K562 (cell line): ENCODE measurements around the gene ZNF581. TPM values are rescaled to one million over a fixed set of nuclear protein-coding genes. Genes with fewer than 3 reads are reported as not detected.
A peak's percentile ranks its signal among the peaks of the same experiment; 100 is the strongest.

ENCODE experiments used
- CBX1 ChIP-seq: sonication (generic); IDR thresholded peaks from 2 replicates; pipeline ENCODE4 v1.6.1; 2016; ENCODE audit warnings: antibody characterized with exemption, low read depth, mild to moderate bottlenecking
- CCNT2 ChIP-seq: IDR thresholded peaks from 2 replicates; pipeline ENCODE4 v1.6.1; 2011; ENCODE audit warnings: borderline replicate concordance, low read depth, mild to moderate bottlenecking, moderate library complexity, mixed read lengths, low read length; ENCODE audit not compliant: insufficient read length; ENCODE audit errors: extremely low read depth
- CEBPB ChIP-seq: fragments of 450-650 bp; IDR thresholded peaks from 2 replicates; pipeline ENCODE4 v1.6.1; 2016; ENCODE audit warnings: missing genetic modification characterization, missing compliant biosample characterization
- CREBBP ChIP-seq: IDR thresholded peaks from one replicate; pipeline ENCODE4 v1.6.1; 2012; ENCODE audit warnings: low read depth, mild to moderate bottlenecking, control low read depth, inconsistent platforms, low read length
- ELF4 ChIP-seq: fragments of 450-650 bp; formaldehyde crosslinking; IDR thresholded peaks from 2 replicates; pipeline ENCODE4 v1.4.0; 2022; ENCODE audit warnings: missing genetic modification characterization
- KLF6 ChIP-seq: fragments of 250-450 bp; sonication (Bioruptor Pico); IDR thresholded peaks from 2 replicates; pipeline ENCODE4 v1.4.0; 2020; ENCODE audit warnings: mild to moderate bottlenecking, moderate library complexity, borderline replicate concordance
- L3MBTL2 ChIP-seq: fragments of 450-650 bp; IDR thresholded peaks from 2 replicates; pipeline ENCODE4 v1.6.1; 2016; ENCODE audit warnings: mild to moderate bottlenecking, moderate library complexity
- MYC ChIP-seq, 2 experiments: fragments of 250-450 bp in 1 of 2; sonication (Bioruptor Pico) in 1 of 2; IDR thresholded peaks; 2 replicates each; pipeline versions ENCODE4 v1.5.1 to v1.6.1; 2012 to 2021; ENCODE audit warnings: low read depth in 2 of 2, borderline replicate concordance in 1 of 2, improper control_type of control experiment in 1 of 2, low read length in 1 of 2, mild to moderate bottlenecking in 1 of 2, moderate library complexity in 1 of 2
- NCOA6 ChIP-seq: fragments of 450-650 bp; IDR thresholded peaks from 2 replicates; pipeline ENCODE4 v1.6.1; 2017; ENCODE audit warnings: mild to moderate bottlenecking
- NRF1 ChIP-seq, 2 experiments: fragments of 450-650 bp; IDR thresholded peaks in 1 of 2; conservative IDR thresholded peaks in 1 of 2; 2 replicates each; pipeline ENCODE4 v1.6.1; 2014; ENCODE audit warnings: mild to moderate bottlenecking in 2 of 2
- SMAD4 ChIP-seq: fragments of 250-450 bp; sonication (Bioruptor Pico); conservative IDR thresholded peaks from 2 replicates; pipeline ENCODE4 v1.8.0; 2021; ENCODE audit warnings: inconsistent platforms, mild to moderate bottlenecking, moderate library complexity
- SRSF9 ChIP-seq: fragments of 200-400 bp; formaldehyde crosslinking; IDR thresholded peaks from 2 replicates; pipeline ENCODE4 v1.6.1; 2017; ENCODE audit warnings: low read depth, low read length, borderline replicate concordance
- TEAD1 ChIP-seq, 2 experiments: fragments of 450-650 bp in 1 of 2; sonication (generic) in 1 of 2; formaldehyde crosslinking; IDR thresholded peaks; 2 replicates each; pipeline versions ENCODE4 v1.4.0 to v1.8.0; 2020 to 2022; ENCODE audit warnings: mild to moderate bottlenecking in 2 of 2, missing genetic modification reagents in 1 of 2
- ZKSCAN1 ChIP-seq: fragments of 150-350 bp; IDR thresholded peaks from 2 replicates; pipeline ENCODE4 v1.6.1; 2016; ENCODE audit warnings: low read depth, low read length
- ZNF134 ChIP-seq: fragments of 250-450 bp; sonication (Bioruptor Pico); conservative IDR thresholded peaks from 2 replicates; pipeline ENCODE4 v1.4.0; 2020
- ZNF197 ChIP-seq: fragments of 200-800 bp; sonication (Bioruptor generic); IDR thresholded peaks from 2 replicates; pipeline ENCODE4 v1.6.1; 2016; ENCODE audit warnings: low read depth, missing genetic modification characterization, missing compliant biosample characterization
- ZNF274 ChIP-seq: IDR thresholded peaks from 2 replicates; pipeline ENCODE4 v1.6.1; 2011; ENCODE audit warnings: low read depth, mild to moderate bottlenecking, low read length, moderate library complexity, borderline replicate concordance
- ZNF780A ChIP-seq: fragments of 250-450 bp; sonication (Bioruptor Pico); IDR thresholded peaks from 2 replicates; pipeline ENCODE4 v1.5.0; 2021; ENCODE audit warnings: mild to moderate bottlenecking
- polyA plus RNA-seq, 8 experiments: library from polyadenylated mRNA; depleted of rRNA in 4 of 8; stranded (reverse) in 5 of 8; unstranded in 3 of 8; fragments of >200 nt; fragmentation: Nextera tagmentation in 2 of 8; fragmentation: Illumina TruSeq in 1 of 8; extraction: Ambion mirVana in 2 of 8; extraction: Trizol in 1 of 8; gene quantifications; 2 replicates each; pipeline versions ENCODE4 v1.2.1 to v1.2.3, GENCODE V29; 2011 to 2014; ENCODE audit warnings: inconsistent platforms in 1 of 8, missing spikeins in 1 of 8
- total RNA-seq, 7 experiments: library from RNA; depleted of rRNA in 6 of 7; stranded (reverse); fragments of >200 nt in 6 of 7; fragmentation: Illumina TruSeq in 2 of 7; extraction: Trizol in 2 of 7; gene quantifications; 2 replicates each; pipeline versions ENCODE4 v1.2.1 to v1.2.3, GENCODE V29; 2011 to 2021; ENCODE audit warnings: low replicate concordance in 1 of 7
- TF ChIP-seq, protein P1 (sequence below): IDR thresholded peaks from 2 replicates; pipeline ENCODE4 v1.6.1; 2016; ENCODE audit warnings: missing genetic modification characterization, missing compliant biosample characterization
- TF ChIP-seq, protein P2 (sequence below): IDR thresholded peaks from 2 replicates; pipeline ENCODE4 v1.6.1; 2014; ENCODE audit warnings: antibody characterized with exemption
- TF ChIP-seq, protein P3 (sequence below): sonication (generic); formaldehyde crosslinking; IDR thresholded peaks from 2 replicates; pipeline ENCODE4 v1.8.1; 2023; ENCODE audit warnings: mild to moderate bottlenecking, missing genetic modification reagents

The ZNF581 gene
- total and polyA plus RNA-seq, 9 of the 15 experiments (the other 6 are each of a cell fraction or from before 2014, with no cell fraction given), result 2.4 to 39.4 (median 15.4) TPM

DNA sequence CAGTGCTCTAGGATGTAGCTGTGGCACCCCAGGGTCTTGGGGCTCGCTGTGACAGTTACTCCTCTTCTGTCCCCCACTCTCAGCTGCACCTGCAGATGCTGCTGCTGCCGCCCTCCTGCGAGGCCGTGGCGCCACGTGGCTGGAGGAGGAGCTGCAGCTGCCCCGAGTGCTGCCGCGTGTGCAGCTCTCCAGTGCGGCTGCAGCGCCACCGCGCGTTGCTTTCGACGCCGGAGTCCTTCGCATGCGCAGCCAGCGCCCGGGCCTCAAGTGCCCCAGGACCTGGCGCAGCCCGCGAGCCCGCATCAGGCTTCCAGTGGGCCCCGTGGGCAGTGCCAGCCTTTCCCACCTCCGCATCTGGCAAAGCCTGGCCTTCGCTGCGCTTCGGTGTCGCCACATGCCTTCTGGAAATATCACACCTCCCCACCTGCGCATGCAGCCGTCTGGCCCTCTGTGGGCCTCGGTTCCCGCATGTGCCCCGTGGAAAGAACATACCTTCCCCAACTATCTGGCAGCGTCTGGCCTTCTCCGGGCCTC, 3.3 kb upstream of the ZNF581 start (continued):
- TF ChIP-seq, protein P1, sequence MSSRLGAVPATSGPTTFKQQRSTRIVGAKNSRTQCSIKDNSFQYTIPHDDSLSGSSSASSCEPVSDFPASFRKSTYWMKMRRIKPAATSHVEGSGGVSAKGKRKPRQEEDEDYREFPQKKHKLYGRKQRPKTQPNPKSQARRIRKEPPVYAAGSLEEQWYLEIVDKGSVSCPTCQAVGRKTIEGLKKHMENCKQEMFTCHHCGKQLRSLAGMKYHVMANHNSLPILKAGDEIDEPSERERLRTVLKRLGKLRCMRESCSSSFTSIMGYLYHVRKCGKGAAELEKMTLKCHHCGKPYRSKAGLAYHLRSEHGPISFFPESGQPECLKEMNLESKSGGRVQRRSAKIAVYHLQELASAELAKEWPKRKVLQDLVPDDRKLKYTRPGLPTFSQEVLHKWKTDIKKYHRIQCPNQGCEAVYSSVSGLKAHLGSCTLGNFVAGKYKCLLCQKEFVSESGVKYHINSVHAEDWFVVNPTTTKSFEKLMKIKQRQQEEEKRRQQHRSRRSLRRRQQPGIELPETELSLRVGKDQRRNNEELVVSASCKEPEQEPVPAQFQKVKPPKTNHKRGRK, result no peak
- TF ChIP-seq CEBPB (no peak), KLF6 (CRISPR knock-in tag) (peak; percentile 46; the same call in 1 of the 2 replicates), CBX1 (peak; percentile 65; the same call in 1 of the 2 replicates), ZKSCAN1 (no peak), TEAD1 (CRISPR knock-in tag; IDR thresholded peaks at IDR 0.05) (peak; percentile 41 to 92; a peak in 3 of 4 replicates), MYC (IDR thresholded peaks at IDR 0.05; ENCODE audit: low read depth, low read length) (peak; percentile 98), MYC (CRISPR knock-in tag; IDR thresholded peaks at IDR 0.05; ENCODE audit: borderline replicate concordance, low read depth) (peak; percentile 69; the same call in 1 of the 2 replicates), CREBBP (no peak), ZNF274 (no peak), ELF4 (CRISPR knock-in tag) (peak; percentile 48; the same call in 1 of the 2 replicates), ZNF197 (CRISPR knock-in tag) (no peak), SRSF9 (no peak), ZNF780A (CRISPR knock-in tag) (no peak), NRF1 (conservative IDR thresholded peaks at IDR 0.05 in 1 of 2, IDR thresholded peaks at IDR 0.05 in 1 of 2) (peak; percentile 84 to 88), L3MBTL2 (peak; percentile 100), CCNT2 (peak; percentile 68), ZNF134 (CRISPR knock-in tag) (0 out of 2 replicates have a peak, but pooled peaks have one; percentile 48), SMAD4 (CRISPR knock-in tag) (peak; percentile 61), NCOA6 (no peak)
- TF ChIP-seq, protein P2, sequence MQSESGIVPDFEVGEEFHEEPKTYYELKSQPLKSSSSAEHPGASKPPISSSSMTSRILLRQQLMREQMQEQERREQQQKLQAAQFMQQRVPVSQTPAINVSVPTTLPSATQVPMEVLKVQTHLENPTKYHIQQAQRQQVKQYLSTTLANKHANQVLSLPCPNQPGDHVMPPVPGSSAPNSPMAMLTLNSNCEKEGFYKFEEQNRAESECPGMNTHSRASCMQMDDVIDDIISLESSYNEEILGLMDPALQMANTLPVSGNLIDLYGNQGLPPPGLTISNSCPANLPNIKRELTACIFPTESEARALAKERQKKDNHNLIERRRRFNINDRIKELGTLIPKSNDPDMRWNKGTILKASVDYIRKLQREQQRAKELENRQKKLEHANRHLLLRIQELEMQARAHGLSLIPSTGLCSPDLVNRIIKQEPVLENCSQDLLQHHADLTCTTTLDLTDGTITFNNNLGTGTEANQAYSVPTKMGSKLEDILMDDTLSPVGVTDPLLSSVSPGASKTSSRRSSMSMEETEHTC, result peak; percentile 34; the same call in 1 of the 2 replicates
- TF ChIP-seq, protein P3, sequence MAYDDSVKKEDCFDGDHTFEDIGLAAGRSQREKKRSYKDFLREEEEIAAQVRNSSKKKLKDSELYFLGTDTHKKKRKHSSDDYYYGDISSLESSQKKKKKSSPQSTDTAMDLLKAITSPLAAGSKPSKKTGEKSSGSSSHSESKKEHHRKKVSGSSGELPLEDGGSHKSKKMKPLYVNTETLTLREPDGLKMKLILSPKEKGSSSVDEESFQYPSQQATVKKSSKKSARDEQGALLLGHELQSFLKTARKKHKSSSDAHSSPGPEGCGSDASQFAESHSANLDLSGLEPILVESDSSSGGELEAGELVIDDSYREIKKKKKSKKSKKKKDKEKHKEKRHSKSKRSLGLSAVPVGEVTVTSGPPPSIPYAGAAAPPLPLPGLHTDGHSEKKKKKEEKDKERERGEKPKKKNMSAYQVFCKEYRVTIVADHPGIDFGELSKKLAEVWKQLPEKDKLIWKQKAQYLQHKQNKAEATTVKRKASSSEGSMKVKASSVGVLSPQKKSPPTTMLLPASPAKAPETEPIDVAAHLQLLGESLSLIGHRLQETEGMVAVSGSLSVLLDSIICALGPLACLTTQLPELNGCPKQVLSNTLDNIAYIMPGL (CRISPR knock-in tag), result peak; percentile 95
